B cell (primary cell): ENCODE measurements around the gene NDST3. TPM values are rescaled to one million over a fixed set of nuclear protein-coding genes. Genes with fewer than 3 reads are reported as not detected.
"Not testable (repeated sequence)": the region's sequence is repeated elsewhere in the genome, so short reads cannot be mapped to it uniquely, and the experiment has no call there.

Source experiments
- ATAC-seq: fragments of 200-7000 bp; cut with Tn5 transposase; one replicate; pipeline ENCODE4 v1.10.0; 2021; ENCODE audit warnings: low read depth, mild to moderate bottlenecking, moderate number of reproducible peaks, moderate library complexity
- CTCF ChIA-PET: fragments of 350-600 bp; sonication (Branson Sonifier 250); formaldehyde crosslinking; loops from one replicate; lab custom pipeline; 2021; ENCODE audit warnings: antibody characterized with exemption, inconsistent platforms; lab: Charles Lee
- POLR2A ChIA-PET: fragments of 350-600 bp; sonication (Branson Sonifier 250); formaldehyde crosslinking; loops from one replicate; lab custom pipeline; 2021; ENCODE audit warnings: antibody characterized with exemption; lab: Charles Lee
- DNase-seq: peaks from one replicate; pipeline ENCODE4 v3.0.0; 2013
- H2AFZ ChIP-seq: 2 replicates; pipeline ENCODE4 v1.6.1; 2012; ENCODE audit warnings: mild to moderate bottlenecking, low read depth, low read length; ENCODE audit not compliant: insufficient read depth, poor library complexity, severe bottlenecking
- H3K27ac ChIP-seq, 2 donors: 1 replicate in 1 of 2; 2 replicates in 1 of 2; pipeline ENCODE4 v1.5.1; 2012 to 2013; ENCODE audit warnings: low read length in 2 of 2, mild to moderate bottlenecking in 2 of 2, moderate library complexity in 1 of 2
- H3K27me3 ChIP-seq, 4 experiments: fragments of 200-600 bp in 1 of 4; sonication (generic) in 1 of 4; replicated peaks in 1 of 4; 1 replicate in 2 of 4; 2 replicates in 2 of 4; pipeline versions ENCODE4 v1.6.1 to v1.7.0; 2013 to 2016; ENCODE audit warnings: low read length in 3 of 4, mild to moderate bottlenecking in 2 of 4, mixed read lengths in 1 of 4, moderate library complexity in 1 of 4; ENCODE audit not compliant: insufficient read depth in 4 of 4, control insufficient read depth in 3 of 4; ENCODE audit errors: control extremely low read depth in 1 of 4
- H3K36me3 ChIP-seq, 2 experiments: replicated peaks in 1 of 2; 1 replicate in 1 of 2; 2 replicates in 1 of 2; pipeline versions ENCODE4 v1.6.1 to v1.7.1; 2013; ENCODE audit warnings: low read length in 1 of 2; ENCODE audit not compliant: insufficient read depth in 2 of 2, control insufficient read depth in 1 of 2; ENCODE audit errors: control extremely low read depth in 1 of 2, extremely low read depth in 1 of 2
- H3K4me1 ChIP-seq, 2 donors: fragments of 200-600 bp in 1 of 2; sonication (generic) in 1 of 2; 1 replicate in 1 of 2; 2 replicates in 1 of 2; pipeline versions ENCODE4 v1.5.1 to v1.6.1; 2013 to 2017; ENCODE audit warnings: low read length in 2 of 2; ENCODE audit not compliant: control insufficient read depth in 2 of 2, insufficient read depth in 2 of 2
- H3K4me2 ChIP-seq: replicated peaks from 2 replicates; pipeline ENCODE3; 2012; ENCODE audit warnings: mild to moderate bottlenecking, low read depth, low read length; ENCODE audit not compliant: poor library complexity, severe bottlenecking
- H3K4me3 ChIP-seq, 5 experiments: fragments of 200-600 bp in 1 of 5; sonication (generic) in 1 of 5; 1 replicate in 3 of 5; 2 replicates in 2 of 5; pipeline versions ENCODE4 v1.5.1 to v1.7.0; 2011 to 2016; ENCODE audit warnings: low read length in 4 of 5, mild to moderate bottlenecking in 4 of 5, low read depth in 2 of 5, control low read depth in 1 of 5, moderate library complexity in 1 of 5; ENCODE audit not compliant: insufficient read depth in 1 of 5; ENCODE audit errors: control extremely low read depth in 1 of 5, extremely low read depth in 1 of 5
- H3K79me2 ChIP-seq: fragments of 200-600 bp; sonication (generic); one replicate; pipeline ENCODE4 v1.6.0; 2016; ENCODE audit warnings: low read length; ENCODE audit not compliant: control insufficient read depth, insufficient read depth
- H3K9ac ChIP-seq: fragments of 200-600 bp; sonication (generic); 2 replicates; pipeline ENCODE4 v1.6.1; 2017; ENCODE audit warnings: mild to moderate bottlenecking, low read length, moderate library complexity
- H3K9me3 ChIP-seq, 3 donors: one replicate each; pipeline versions ENCODE4 v1.6.1 to v1.7.1; 2013; ENCODE audit warnings: low read length in 2 of 3; ENCODE audit not compliant: control insufficient read depth in 2 of 3, insufficient read depth in 1 of 3; ENCODE audit errors: control extremely low read depth in 1 of 3
- H4K20me1 ChIP-seq: 2 replicates; pipeline ENCODE4 v1.6.0; 2012; ENCODE audit warnings: mild to moderate bottlenecking, low read length; ENCODE audit not compliant: insufficient read depth, control insufficient read depth, poor library complexity, severe bottlenecking
- H3K27ac Mint-ChIP-seq: one replicate; pipeline ENCODE4 v1.8.0; 2021; ENCODE audit warnings: mixed read lengths
- H3K27me3 Mint-ChIP-seq: one replicate; pipeline ENCODE4 v1.8.0; 2021; ENCODE audit warnings: mixed read lengths
- H3K4me1 Mint-ChIP-seq: one replicate; pipeline ENCODE4 v1.8.0; 2021; ENCODE audit warnings: mixed read lengths
- H3K4me3 Mint-ChIP-seq: one replicate; pipeline ENCODE4 v1.8.0; 2021; ENCODE audit warnings: mixed read lengths
- H3K9me3 Mint-ChIP-seq: one replicate; pipeline ENCODE4 v1.8.0; 2022; ENCODE audit warnings: mixed read lengths; ENCODE audit not compliant: insufficient read depth
- EZH2 ChIP-seq: IDR thresholded peaks from 2 replicates; pipeline ENCODE4 v1.6.1; 2012; ENCODE audit warnings: borderline replicate concordance, low read depth, mild to moderate bottlenecking, moderate library complexity, low read length; ENCODE audit not compliant: insufficient read depth, poor library complexity, severe bottlenecking
- WGBS: methylation state at CpG from one replicate; pipeline ENCODE4 v1.1.5; 2013; ENCODE audit warnings: missing lambda C conversion rate; ENCODE audit not compliant: insufficient coverage; 5-methylcytosine and 5-hydroxymethylcytosine counted together
- intact Hi-C: fragments of 100-400 bp; cut with micrococcal nuclease; formaldehyde crosslinking; loops from one replicate; pipeline ENCODE4 v1.10.0; 2022
- polyA plus RNA-seq: library from polyadenylated mRNA; depleted of rRNA; stranded (reverse); fragments of >200 nt; gene quantifications from 2 replicates; pipeline ENCODE4 v1.2.3, GENCODE V29; 2012
- total RNA-seq, 2 donors: library from RNA; stranded (reverse); fragments of 120-200 nt in 1 of 2; gene quantifications; 1 replicate in 1 of 2; 2 replicates in 1 of 2; pipeline versions ENCODE4 v1.2.3 to v1.2.4, GENCODE V29; 2013 to 2022
- TF ChIP-seq, protein P1 (sequence below): fragments of 200-600 bp; IDR thresholded peaks from one replicate; pipeline ENCODE4 v1.8.0; 2022; ENCODE audit warnings: antibody characterized with exemption, mild to moderate bottlenecking

NDST3 gene
- total and polyA plus RNA-seq, 2 donors (not counting 1 experiment from before 2014, with no cell fraction given): not detected

DNA sequence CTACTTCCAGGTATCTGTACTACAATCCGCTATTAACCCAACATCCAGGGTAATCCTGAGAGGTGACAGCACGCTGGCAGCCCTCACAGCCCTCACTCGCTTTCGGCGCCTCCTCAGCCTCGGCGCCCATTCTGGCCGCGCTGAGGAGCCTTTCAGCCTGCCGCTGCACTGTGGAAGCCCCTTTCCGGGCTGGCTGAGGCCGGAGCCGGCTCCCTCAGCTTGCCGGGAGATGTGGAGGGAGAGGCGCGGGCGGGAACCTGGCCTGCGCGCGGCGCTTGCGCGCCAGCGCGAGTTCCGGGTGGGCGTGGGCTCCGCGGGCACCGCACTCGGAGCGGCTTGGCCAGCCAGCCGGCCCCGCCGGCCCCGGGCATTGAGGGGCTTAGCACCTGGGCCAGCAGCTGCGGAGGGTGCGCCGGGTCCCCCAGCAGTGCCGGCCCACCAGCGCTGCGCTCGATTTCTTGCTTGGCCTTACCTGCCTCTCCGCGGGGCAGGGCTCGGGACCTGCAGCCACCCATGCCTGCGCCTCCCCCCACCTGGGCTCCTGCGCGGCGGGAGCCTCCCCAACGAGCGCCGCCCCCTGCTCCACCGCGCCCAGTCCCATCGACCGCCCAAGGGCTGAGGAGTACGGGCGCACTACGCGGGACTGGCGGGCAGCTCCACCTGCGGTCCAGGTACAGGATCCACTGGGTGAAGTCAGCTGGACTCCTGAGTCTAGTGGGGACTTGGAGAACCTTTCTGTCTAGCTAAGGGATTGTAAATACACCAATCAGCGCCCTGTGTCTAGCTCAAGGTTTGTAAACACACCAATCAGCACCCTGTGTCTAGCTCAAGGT, 231.2 kb downstream of the NDST3 start:
- peak overlapping the region in 4 of 5 experiments; percentile 3 to 48 (median 32) for H3K4me3 ChIP-seq
- WGBS: 32% methylated on average over 63 of the region's 64 CpGs

DNA sequence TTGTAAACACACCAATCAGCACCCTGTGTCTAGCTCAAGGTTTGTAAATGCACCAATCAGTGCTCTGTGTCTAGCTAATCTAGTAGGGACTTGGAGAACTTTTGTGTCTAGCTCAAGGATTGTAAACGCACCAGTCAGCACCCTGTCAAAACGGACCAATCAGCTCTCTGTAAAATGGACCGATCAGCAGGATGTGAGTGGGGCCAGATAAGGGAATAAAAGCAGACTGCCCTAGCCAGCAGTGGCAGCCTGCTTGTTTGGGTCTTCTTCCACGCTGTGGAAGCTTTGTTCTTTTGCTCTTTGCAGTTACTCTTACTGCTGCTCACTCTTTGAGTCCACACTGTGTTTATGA, 231.8 kb downstream of the NDST3 start:
- 100% methylated on average over 4 of the region's 4 CpGs for WGBS
- H3K9me3 ChIP-seq, intact Hi-C loops, DNase-seq, ATAC-seq, H3K36me3 ChIP-seq, H3K4me3 ChIP-seq, H3K27ac ChIP-seq, H3K27ac Mint-ChIP-seq, H3K9ac ChIP-seq, H3K4me1 Mint-ChIP-seq, H2AFZ ChIP-seq, H3K79me2 ChIP-seq, H3K9me3 Mint-ChIP-seq, H4K20me1 ChIP-seq, POLR2A ChIA-PET, H3K4me2 ChIP-seq, H3K4me1 ChIP-seq: not testable (repeated sequence)
- CTCF ChIA-PET: interaction anchor here (0.8 kb wide), 1 partner anchor 9 kb away, joined by 4 read pairs; no protein-coding TSS in a partner anchor
- peaks cover 0 to 16% (median 3%) of the 10 kb centered on the region in 4 experiments for H3K27me3 ChIP-seq
- Mint-ChIP-seq H3K27me3 (peaks cover 34% of the 10 kb centered on the region), H3K4me3 (peak overlapping the region; percentile 49)

More for the DNA sequence above, 231.2 kb downstream of the NDST3 start:
- TF ChIP-seq, protein P1, sequence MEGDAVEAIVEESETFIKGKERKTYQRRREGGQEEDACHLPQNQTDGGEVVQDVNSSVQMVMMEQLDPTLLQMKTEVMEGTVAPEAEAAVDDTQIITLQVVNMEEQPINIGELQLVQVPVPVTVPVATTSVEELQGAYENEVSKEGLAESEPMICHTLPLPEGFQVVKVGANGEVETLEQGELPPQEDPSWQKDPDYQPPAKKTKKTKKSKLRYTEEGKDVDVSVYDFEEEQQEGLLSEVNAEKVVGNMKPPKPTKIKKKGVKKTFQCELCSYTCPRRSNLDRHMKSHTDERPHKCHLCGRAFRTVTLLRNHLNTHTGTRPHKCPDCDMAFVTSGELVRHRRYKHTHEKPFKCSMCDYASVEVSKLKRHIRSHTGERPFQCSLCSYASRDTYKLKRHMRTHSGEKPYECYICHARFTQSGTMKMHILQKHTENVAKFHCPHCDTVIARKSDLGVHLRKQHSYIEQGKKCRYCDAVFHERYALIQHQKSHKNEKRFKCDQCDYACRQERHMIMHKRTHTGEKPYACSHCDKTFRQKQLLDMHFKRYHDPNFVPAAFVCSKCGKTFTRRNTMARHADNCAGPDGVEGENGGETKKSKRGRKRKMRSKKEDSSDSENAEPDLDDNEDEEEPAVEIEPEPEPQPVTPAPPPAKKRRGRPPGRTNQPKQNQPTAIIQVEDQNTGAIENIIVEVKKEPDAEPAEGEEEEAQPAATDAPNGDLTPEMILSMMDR: no peak
- TF ChIP-seq EZH2: no peak
- Histone ChIP-seq H3K27me3 (peaks cover 0 to 16% (median 3%) of the 10 kb centered on the region in 4 experiments), H3K4me1 (no peaks in the 10 kb centered on the region), H3K4me2 (peak overlapping the region; percentile 57), H2AFZ (peak overlapping the region; percentile 57), H3K79me2 (no peaks in the 10 kb centered on the region), H3K27ac (no peak overlapping the region), H3K9me3 (peaks cover 0 to 6% (median 1%) of the 10 kb centered on the region in 3 donors), H3K36me3 (no peaks in the 10 kb centered on the region), H3K9ac (peak overlapping the region; percentile 30), H4K20me1 (no peaks in the 10 kb centered on the region)
- peak overlapping the region; percentile 63 for H3K4me3 Mint-ChIP-seq
- peaks cover under 1% of the 10 kb centered on the region for H3K4me1 Mint-ChIP-seq
- ChIA-PET CTCF (interaction anchor here (0.8 kb wide), 1 partner anchor 9 kb away, joined by 4 read pairs; no protein-coding TSS in a partner anchor), POLR2A (no interaction called here)
- no peaks in the 10 kb centered on the region for H3K9me3 Mint-ChIP-seq
- ATAC-seq: no peak
- intact Hi-C loops: no loop called here
- no peak overlapping the region for H3K27ac Mint-ChIP-seq
- peaks cover 34% of the 10 kb centered on the region for H3K27me3 Mint-ChIP-seq
- DNase-seq: no peak
